NCI-H2081 (cell line): ENCODE data around the gene KBTBD2.
"Not testable (repeated sequence)": the region's sequence is repeated elsewhere in the genome, so short reads cannot be mapped to it uniquely, and the experiment has no call there.

ENCODE experiments used
- DNase-seq, 2 experiments: peaks; one replicate each; lab custom pipeline; 2025; lab: John Stamatoyannopoulos, UW

KBTBD2 gene

DNA sequence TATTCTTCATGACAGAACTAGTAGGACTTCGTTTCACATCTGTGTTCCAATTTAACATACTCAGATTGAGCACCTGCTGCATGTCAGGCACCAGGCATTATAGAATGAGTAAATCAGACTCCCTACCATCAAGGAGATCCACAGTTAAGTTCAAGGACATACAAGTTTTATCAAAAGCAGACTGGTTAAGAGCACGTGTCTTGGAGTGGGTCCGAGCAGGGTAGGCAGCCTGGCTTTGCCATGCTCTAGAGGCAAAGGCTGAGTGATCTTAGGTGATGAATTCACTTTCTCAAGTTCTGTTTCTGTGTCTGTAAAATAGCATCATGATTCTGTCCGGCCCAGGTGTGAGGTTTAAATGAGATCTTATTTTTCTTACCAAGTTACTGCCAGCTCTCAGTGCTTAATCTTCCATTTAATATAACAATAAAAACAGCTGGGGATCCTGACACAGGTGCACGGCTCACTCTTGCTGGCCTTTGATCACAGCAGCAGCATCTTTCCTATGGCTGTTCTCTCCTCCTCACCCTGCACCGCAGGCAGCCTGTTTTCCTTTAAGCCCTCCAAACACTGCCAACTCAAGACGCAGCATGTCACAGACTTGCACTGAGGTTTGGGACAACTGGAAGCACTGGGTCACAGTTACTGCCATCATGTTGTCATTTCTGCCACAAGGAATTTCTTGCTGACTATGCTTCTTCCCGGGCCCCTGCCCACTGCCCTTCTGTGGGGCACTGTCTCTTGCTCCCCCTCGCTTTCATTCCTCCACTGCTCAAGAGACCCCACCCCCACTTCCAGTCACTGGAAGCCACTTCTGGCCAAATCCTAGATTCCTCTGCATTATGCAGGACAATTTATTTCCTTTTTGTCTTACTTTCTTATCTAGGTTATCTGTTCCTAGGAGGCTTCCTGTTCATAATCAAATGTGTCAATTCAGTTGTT is 35.5 kb downstream of the KBTBD2 start:
- DNase-seq: not testable (repeated sequence)

DNA sequence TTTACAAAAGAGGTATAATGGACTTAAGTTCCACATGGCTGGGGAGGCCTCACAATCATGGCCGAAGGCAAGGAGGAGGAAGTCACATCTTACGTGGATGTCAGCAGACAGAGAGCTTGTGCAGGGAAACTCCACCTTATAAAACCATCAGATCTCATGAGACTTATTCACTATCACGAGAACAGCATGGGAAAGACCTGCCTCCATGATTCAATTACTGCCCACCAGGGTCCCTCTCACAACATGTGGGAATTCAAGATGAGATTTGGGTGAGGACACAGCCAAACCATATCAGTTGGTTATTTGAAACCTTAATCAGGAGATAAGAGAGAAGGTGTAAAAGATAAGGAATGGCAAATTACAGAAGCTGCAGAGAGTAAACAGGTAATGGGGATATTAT is 40.9 kb downstream of the KBTBD2 start:
- not testable (repeated sequence) for DNase-seq

DNA sequence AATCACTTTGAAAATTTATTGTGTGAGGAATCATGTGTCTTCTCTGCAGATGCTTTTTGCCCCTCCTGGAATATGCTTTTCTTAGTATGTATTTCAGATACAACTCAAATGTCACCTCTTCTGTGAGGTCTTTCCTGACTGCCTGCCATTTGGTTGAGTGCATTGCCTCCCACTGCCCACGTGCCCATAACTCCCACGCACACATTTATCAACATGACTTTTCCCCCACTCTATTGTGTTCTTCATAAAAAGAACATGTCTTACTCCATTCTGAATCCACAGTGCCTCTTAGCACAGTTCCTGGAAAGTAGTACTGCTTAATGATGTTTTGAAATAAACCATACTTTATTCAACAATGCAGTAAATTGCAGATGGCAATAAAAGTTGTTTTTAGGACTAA is 42.9 kb downstream of the KBTBD2 start:
- DNase-seq: not testable (repeated sequence)

DNA sequence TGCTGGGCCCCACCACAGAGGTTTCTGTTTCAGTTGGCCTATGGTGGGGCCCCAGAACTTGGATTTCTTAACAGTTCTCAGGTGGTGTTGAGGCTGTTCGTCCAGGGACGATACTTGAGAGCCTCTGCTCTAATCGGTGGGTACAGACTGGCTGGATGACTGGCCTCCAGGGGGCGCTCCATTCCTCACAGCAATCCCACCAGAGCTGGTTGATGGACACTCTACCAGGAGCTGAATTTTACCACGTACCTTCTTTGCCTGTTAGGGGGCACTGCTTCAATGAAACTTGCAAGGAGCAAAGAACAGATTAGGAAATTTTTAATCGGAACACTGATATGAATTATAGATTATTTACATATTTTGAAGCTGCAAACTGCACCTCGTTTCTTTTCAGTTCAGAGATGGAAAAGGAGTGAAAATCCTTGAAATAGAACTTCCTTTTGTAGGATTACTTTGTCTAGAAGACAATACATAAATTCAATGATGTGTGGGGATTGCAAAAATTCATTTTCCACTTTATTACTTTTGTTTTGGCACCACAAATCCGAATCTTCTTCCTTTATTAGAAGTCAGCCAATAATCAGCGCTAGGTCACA is 44.8 kb downstream of the KBTBD2 start:
- DNase-seq: peak; percentile 64 to 73

DNA sequence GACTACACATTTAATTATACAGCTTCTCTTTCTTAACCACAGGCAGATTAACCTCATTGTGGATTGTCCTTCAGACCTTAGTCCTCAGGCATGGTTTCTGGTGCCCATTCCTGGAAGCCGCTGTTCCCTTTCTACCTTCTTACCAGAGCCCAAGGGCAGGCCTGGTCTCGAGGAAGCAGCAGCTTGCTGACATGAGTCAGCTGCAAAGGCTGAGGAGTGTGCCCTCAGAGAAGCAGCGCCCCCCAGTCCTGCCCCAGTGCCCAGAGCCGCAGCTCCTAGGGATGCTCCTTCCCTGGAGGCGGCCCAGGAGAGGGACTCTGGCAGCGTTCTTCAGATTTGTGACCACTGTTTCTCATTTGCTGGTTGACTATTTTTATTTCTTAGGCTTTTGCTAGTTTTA is 46.8 kb downstream of the KBTBD2 start:
- DNase-seq: not testable (repeated sequence)

DNA sequence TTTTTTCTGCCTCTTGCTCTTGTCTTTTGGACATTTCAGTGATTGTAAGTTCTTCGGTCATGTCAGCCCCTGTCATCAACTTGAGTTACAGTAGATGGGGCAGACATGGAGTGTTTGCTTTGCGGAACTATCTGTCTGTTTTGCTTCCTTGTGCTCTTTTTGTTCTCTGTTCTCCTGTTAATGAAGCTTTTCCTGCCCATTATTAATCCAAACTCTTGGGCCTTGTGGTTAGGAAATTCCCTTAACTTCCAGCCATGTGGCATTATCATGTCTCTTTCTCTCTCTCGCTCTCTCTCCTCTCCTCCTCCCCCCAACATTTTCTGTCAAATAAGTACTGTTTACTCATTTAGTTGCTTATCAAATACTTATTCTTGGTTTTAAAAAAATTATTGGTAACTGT is 47.8 kb downstream of the KBTBD2 start:
- DNase-seq: not testable (repeated sequence)

DNA sequence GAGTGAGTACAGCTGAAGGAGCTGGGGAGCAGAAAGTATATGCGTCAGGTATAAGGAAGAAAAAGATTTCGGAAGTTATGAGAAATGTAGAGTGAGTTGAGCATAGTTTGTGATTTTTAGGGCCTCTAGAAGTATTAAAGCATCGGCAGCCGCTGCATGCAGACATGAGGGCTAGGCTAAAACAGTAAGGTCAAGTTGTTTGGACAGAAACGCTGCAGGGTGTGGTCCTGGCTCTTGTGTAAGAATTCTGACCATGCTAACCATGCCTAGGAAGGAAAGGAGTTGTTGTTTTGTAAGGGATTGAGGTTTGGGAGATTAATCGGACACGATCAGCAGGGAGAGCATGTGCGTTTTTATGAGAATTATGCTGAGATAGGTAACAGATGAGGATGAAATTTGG is 51.7 kb downstream of the KBTBD2 start:
- DNase-seq: not testable (repeated sequence)

DNA sequence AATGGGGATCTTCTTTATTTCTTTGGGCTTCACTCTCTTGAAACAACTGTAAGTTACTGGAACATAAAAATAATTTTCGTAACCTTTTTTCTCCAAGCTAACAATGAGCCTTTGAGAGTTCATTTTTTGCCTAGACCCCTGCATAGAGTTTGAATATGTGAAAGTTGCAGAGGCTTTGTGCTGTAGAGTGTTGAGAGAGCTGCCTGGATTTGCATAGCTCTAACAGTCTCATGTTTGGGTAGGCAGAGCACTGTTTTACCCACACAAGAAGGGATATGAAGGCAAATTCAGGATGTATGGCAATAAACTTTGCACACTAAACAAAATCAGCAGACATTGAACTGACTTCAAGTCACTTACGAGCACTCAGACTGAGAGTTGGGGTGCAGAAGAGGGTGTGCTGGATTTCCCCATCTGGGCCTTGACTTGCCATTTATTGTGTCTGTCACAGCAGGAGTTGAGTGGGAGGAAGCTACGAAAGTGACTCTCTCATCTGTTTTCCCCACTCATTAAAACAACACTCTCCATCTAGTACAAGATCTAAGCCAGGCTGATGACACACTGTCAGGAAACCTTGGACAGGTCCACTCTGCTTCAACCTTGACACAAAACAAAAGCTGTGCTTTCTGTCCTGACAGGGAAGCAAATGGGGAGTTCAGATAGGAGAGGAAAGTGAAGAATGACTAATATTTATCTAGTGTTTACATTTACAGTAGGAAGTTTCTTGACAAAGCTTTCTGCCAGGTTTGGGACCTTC is 62.4 kb downstream of the KBTBD2 start:
- DNase-seq: not testable (repeated sequence)
